GM12891 (cell line): ENCODE data around the gene CSNK2A2.

Experiments
- PAX5 ChIP-seq: IDR thresholded peaks from 2 replicates; pipeline ENCODE4 v1.6.1; 2011; ENCODE audit warnings: low read length, moderate library complexity, mild to moderate bottlenecking; ENCODE audit not compliant: insufficient read depth, severe bottlenecking
- POLR2A ChIP-seq: IDR thresholded peaks from 2 replicates; pipeline ENCODE4 v1.6.1; 2011; ENCODE audit warnings: low read depth, low read length, control low read depth
- POLR2AphosphoS5 ChIP-seq: IDR thresholded peaks from 2 replicates; pipeline ENCODE4 v1.6.1; 2011; ENCODE audit warnings: low read depth, low read length, control low read depth
- POU2F2 ChIP-seq: IDR thresholded peaks from 2 replicates; pipeline ENCODE4 v1.6.1; 2011; ENCODE audit warnings: low read depth, mild to moderate bottlenecking, control low read depth, low read length, moderate library complexity
- SPI1 ChIP-seq: IDR thresholded peaks from 2 replicates; pipeline ENCODE4 v1.6.1; 2011; ENCODE audit warnings: low read depth, low read length, control low read depth

GRCh38 chr16:58186176-58186944, 11.5 kb downstream of the CSNK2A2 start:
- no peak for TF ChIP-seq POLR2AphosphoS5
- TF ChIP-seq POU2F2: no peak
- no peak for TF ChIP-seq PAX5
- no peak for TF ChIP-seq POLR2A
- TF ChIP-seq SPI1: no peak
